Tibial artery (tissue), 4 donors: ENCODE data around the gene USP3.

Experiments
- DNase-seq, 2 donors: peaks; one replicate each; pipeline ENCODE4 v3.0.0-alpha.2; 2019
- H3K27ac ChIP-seq, 2 donors: fragments of 200-600 bp; sonication (generic) in 1 of 2; 1 replicate in 1 of 2; 2 replicates in 1 of 2; pipeline ENCODE4 v1.5.1; 2018 to 2019; ENCODE audit warnings: mild to moderate bottlenecking in 1 of 2
- H3K27me3 ChIP-seq, 2 donors: fragments of 200-600 bp; sonication (generic) in 1 of 2; one replicate each; pipeline versions ENCODE4 v1.5.1 to v1.6.0; 2016 to 2019
- H3K36me3 ChIP-seq, 3 donors: fragments of 200-600 bp; sonication (generic) in 2 of 3; one replicate each; pipeline ENCODE4 v1.5.1; 2016 to 2019; ENCODE audit warnings: mild to moderate bottlenecking in 2 of 3
- H3K4me1 ChIP-seq, 4 donors: fragments of 200-600 bp; sonication (generic) in 2 of 4; 1 replicate in 3 of 4; 2 replicates in 1 of 4; pipeline ENCODE4 v1.5.1; 2016 to 2019
- H3K4me3 ChIP-seq, 2 donors: fragments of 200-600 bp; sonication (generic) in 1 of 2; 1 replicate in 1 of 2; 2 replicates in 1 of 2; pipeline ENCODE4 v1.5.1; 2018 to 2019; ENCODE audit warnings: mild to moderate bottlenecking in 2 of 2
- H3K9me3 ChIP-seq, 3 donors: fragments of 200-600 bp; sonication (generic) in 1 of 3; one replicate each; pipeline ENCODE4 v1.5.1; 2016 to 2019
- intact Hi-C: fragments of 100-400 bp; cut with DNase I; formaldehyde crosslinking; loops from one replicate; pipeline ENCODE4 v1.15.0; 2023; ENCODE audit warnings: low total_unique reads
- TF ChIP-seq, protein P1 (sequence below), 2 experiments: fragments of 200-600 bp in 1 of 2; fragments of 450-650 bp in 1 of 2; IDR thresholded peaks; one replicate each; pipeline ENCODE4 v1.5.1; 2017 to 2019; ENCODE audit warnings: antibody characterized with exemption in 2 of 2, mild to moderate bottlenecking in 1 of 2, moderate library complexity in 1 of 2

The USP3 gene

DNA sequence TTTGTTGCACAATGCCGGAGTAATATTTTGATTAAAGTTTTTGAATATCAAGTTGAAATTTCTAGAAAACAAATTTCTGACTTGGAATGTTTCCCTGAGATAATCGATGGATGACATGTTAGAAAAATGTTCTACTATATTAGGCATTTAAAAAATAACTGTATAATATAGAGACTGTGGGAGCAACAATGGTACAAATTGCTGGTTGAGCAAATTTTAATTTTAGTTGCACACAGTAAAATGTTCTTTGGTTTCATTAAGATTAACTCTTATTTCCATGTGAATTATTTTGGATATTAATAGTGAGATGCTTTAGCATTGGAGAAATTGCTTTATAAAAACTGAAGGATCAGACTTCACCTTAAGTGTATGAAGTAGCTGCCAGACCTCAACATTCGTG is 9.3 kb downstream of the USP3 start:
- intact Hi-C loops, result no loop called here
- H3K9me3 ChIP-seq, result no peaks in the 10 kb centered on the region
- no peaks in the 10 kb centered on the region for H3K27me3 ChIP-seq
- TF ChIP-seq, protein P1, sequence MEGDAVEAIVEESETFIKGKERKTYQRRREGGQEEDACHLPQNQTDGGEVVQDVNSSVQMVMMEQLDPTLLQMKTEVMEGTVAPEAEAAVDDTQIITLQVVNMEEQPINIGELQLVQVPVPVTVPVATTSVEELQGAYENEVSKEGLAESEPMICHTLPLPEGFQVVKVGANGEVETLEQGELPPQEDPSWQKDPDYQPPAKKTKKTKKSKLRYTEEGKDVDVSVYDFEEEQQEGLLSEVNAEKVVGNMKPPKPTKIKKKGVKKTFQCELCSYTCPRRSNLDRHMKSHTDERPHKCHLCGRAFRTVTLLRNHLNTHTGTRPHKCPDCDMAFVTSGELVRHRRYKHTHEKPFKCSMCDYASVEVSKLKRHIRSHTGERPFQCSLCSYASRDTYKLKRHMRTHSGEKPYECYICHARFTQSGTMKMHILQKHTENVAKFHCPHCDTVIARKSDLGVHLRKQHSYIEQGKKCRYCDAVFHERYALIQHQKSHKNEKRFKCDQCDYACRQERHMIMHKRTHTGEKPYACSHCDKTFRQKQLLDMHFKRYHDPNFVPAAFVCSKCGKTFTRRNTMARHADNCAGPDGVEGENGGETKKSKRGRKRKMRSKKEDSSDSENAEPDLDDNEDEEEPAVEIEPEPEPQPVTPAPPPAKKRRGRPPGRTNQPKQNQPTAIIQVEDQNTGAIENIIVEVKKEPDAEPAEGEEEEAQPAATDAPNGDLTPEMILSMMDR (IDR thresholded peaks at IDR 0.05), result no peak
- H3K27ac ChIP-seq, result no peak overlapping the region
- H3K36me3 ChIP-seq, result no peaks in the 10 kb centered on the region
- H3K4me3 ChIP-seq, result no peak overlapping the region
- DNase-seq, result no peak
- peaks cover 0 to 79% (median 28%) of the 10 kb centered on the region in 4 donors for H3K4me1 ChIP-seq

DNA sequence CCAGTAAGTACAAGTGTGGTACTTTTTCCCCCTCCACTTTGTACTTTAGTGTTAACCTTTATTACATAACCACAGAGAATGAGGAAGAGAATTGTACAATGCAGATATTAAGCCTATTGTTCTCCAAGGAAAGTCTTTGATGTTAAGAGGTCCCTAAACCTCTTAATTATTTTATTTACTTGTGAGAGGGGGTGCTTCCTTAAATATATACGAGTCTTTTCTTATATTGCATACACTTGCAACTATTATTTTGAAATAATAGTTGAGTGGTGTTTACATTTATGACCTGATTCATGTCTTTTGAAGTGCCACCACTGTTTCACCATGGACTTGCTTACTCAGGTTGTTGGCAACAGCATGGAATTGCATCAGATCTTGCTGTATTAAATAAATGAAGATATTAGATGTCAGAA is 10.1 kb downstream of the USP3 start:
- Histone ChIP-seq H3K36me3 (no peaks in the 10 kb centered on the region), H3K27ac (no peak overlapping the region), H3K9me3 (no peaks in the 10 kb centered on the region), H3K27me3 (no peaks in the 10 kb centered on the region), H3K4me1 (peaks cover 0 to 78% (median 26%) of the 10 kb centered on the region in 4 donors), H3K4me3 (no peak overlapping the region)
- intact Hi-C loops, result no loop called here
- DNase-seq, result peak in 1 of 2 donors; percentile 62
- TF ChIP-seq, protein P1 (IDR thresholded peaks at IDR 0.05), result no peak

DNA sequence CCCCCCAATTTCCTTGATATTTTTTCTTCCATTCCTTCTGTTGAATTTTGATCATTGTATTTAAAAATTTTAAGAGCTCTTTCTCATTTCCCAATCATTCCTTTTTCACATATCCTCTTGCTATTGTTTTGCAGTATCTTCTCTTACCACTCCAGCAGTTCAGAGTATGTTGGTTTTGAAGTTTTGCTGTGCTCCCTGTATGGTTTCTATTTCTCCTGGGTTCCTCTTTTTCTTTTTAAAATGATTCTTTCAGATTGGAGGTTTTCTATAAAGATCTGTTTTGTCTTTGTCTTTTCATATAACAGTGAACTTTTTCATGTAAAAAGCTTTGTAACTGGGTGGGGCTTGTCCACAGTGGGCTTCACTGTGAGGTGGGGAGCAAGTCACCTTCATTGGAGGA is 12.8 kb downstream of the USP3 start:
- no peak for DNase-seq
- intact Hi-C loops, result no loop called here
- Histone ChIP-seq H3K27ac (no peak overlapping the region), H3K4me3 (no peak overlapping the region), H3K9me3 (no peaks in the 10 kb centered on the region), H3K4me1 (peaks cover 0 to 80% (median 20%) of the 10 kb centered on the region in 4 donors), H3K36me3 (no peaks in the 10 kb centered on the region), H3K27me3 (no peaks in the 10 kb centered on the region)
- TF ChIP-seq, protein P1 (IDR thresholded peaks at IDR 0.05), result no peak

DNA sequence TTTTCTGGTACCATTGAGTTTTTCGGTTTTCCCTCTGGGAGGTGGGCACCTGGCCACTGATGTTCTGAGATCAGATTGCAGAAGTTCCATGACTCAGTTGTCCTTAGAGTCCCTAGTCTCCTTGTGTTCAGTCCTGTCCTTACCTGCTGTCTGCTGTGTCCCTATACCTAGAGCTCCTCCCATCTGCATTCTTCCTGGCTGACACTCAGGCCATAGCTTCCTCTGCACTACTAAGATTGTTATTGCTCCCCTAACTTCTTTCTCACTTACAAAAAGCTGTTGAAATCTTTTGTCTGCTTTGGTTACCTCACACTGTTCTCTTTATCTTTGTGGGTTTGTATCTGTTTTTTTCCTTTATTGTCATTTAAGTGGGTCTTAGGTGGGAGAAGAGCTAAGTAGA is 13.2 kb downstream of the USP3 start:
- H3K4me3 ChIP-seq, result no peak overlapping the region
- DNase-seq, result no peak
- no peak overlapping the region for H3K27ac ChIP-seq
- intact Hi-C loops, result no loop called here
- TF ChIP-seq, protein P1 (IDR thresholded peaks at IDR 0.05), result no peak
- no peaks in the 10 kb centered on the region for H3K36me3 ChIP-seq
- H3K9me3 ChIP-seq, result no peaks in the 10 kb centered on the region
- H3K27me3 ChIP-seq, result no peaks in the 10 kb centered on the region
- peaks cover 0 to 82% (median 22%) of the 10 kb centered on the region in 4 donors for H3K4me1 ChIP-seq

DNA sequence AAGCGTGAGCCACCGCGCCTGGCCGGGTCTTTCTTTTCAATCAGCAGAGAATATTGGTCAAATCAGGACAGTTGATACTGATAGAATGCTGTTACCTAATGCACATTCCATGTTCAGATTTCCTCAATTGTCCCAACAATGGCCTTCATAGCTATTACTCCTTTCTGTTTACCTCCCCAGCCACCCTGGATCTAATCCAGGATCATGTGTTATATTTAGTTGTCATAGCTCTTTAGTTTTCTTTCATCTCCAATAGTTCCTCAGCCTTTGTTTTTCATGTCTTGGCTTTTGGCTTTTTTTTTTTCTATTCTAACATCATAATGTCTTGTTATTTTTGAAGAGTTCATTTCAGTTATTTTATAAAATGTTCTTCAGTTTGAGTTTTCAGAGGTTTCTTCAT is 14.6 kb downstream of the USP3 start:
- no peak overlapping the region for H3K4me3 ChIP-seq
- TF ChIP-seq, protein P1 (IDR thresholded peaks at IDR 0.05), result no peak
- H3K9me3 ChIP-seq, result no peaks in the 10 kb centered on the region
- no peaks in the 10 kb centered on the region for H3K36me3 ChIP-seq
- intact Hi-C loops, result no loop called here
- H3K4me1 ChIP-seq, result peaks cover 0 to 85% (median 33%) of the 10 kb centered on the region in 4 donors
- no peak for DNase-seq
- H3K27ac ChIP-seq, result no peak overlapping the region
- no peaks in the 10 kb centered on the region for H3K27me3 ChIP-seq
